Endothelial cell (in vitro differentiated cells): ENCODE results near the gene MEF2C. TPM values are rescaled to one million over a fixed set of nuclear protein-coding genes. Genes with fewer than 3 reads are reported as not detected.

ENCODE experiments used
- DNase-seq: peaks from one replicate; pipeline ENCODE4 v3.0.0; 2021; ENCODE audit warnings: low spot score
- H3K27ac Mint-ChIP-seq: one replicate; pipeline ENCODE4 v1.8.0; 2021; ENCODE audit warnings: mixed read lengths, inconsistent platforms; ENCODE audit not compliant: unreplicated experiment
- H3K27me3 Mint-ChIP-seq: one replicate; pipeline ENCODE4 v1.8.0; 2021; ENCODE audit warnings: mild to moderate bottlenecking, moderate library complexity, mixed read lengths, inconsistent platforms; ENCODE audit not compliant: unreplicated experiment
- H3K36me3 Mint-ChIP-seq: one replicate; pipeline ENCODE4 v1.8.0; 2021; ENCODE audit warnings: mild to moderate bottlenecking, low read depth, mixed read lengths, inconsistent platforms; ENCODE audit not compliant: unreplicated experiment
- H3K4me1 Mint-ChIP-seq: one replicate; pipeline ENCODE4 v1.8.0; 2021; ENCODE audit warnings: mild to moderate bottlenecking, mixed read lengths, inconsistent platforms; ENCODE audit not compliant: unreplicated experiment
- H3K4me3 Mint-ChIP-seq: one replicate; pipeline ENCODE4 v1.8.0; 2021; ENCODE audit warnings: mild to moderate bottlenecking, mixed read lengths, inconsistent platforms; ENCODE audit not compliant: unreplicated experiment
- H3K9me3 Mint-ChIP-seq: one replicate; pipeline ENCODE4 v1.8.0; 2021; ENCODE audit warnings: mixed read lengths, inconsistent platforms; ENCODE audit not compliant: unreplicated experiment
- CTCF ChIP-seq: fragments of 200-600 bp; sonication (generic); IDR thresholded peaks from one replicate; pipeline ENCODE4 v1.5.0; 2021; ENCODE audit warnings: antibody characterized with exemption; ENCODE audit not compliant: unreplicated experiment
- total RNA-seq: library from RNA; stranded (reverse); fragmentation: NEBNext Ultra II Directional; extraction: Animal tissue kit (Norgen Biotek cat#: 25700); gene quantifications from one replicate; pipeline ENCODE4 v1.2.1, GENCODE V29; 2021; ENCODE audit not compliant: unreplicated experiment

Gene MEF2C
- total RNA-seq, 1 donor from 2014 or later, result 134 TPM

- Mint-ChIP-seq H3K4me1 (peaks cover 48% of the 10 kb centered on the region), H3K36me3 (no peaks in the 10 kb centered on the region), H3K9me3 (no peaks in the 10 kb centered on the region), H3K4me3 (peak overlapping the region; percentile 47), H3K27ac (no peak overlapping the region), H3K27me3 (peaks cover 16% of the 10 kb centered on the region)
- DNase-seq, result peak; percentile 14
- no peak for TF ChIP-seq CTCF
These were observed 215.3 kb downstream of the MEF2C start for GRCh38 chr5:88667496-88668201.
